GM18951 (cell line): ENCODE measurements around the gene MYH7.
"Not testable (repeated sequence)": the region's sequence is repeated elsewhere in the genome, so short reads cannot be mapped to it uniquely, and the experiment has no call there.

Source experiments
- POLR2A ChIP-seq: IDR thresholded peaks from 4 replicates; pipeline ENCODE4 v1.6.1; 2011; ENCODE audit warnings: mild to moderate bottlenecking; ENCODE audit not compliant: insufficient read length, insufficient read depth; ENCODE audit errors: extremely low read depth
- in situ Hi-C: fragments of 300-500 bp; cut with MboI; formaldehyde crosslinking; loops from one replicate; pipeline ENCODE4 v1.12.0; 2022; ENCODE audit warnings: low sequenced_read_pairs, mixed read lengths, inconsistent platforms; ENCODE audit not compliant: unreplicated experiment

The MYH7 gene

DNA sequence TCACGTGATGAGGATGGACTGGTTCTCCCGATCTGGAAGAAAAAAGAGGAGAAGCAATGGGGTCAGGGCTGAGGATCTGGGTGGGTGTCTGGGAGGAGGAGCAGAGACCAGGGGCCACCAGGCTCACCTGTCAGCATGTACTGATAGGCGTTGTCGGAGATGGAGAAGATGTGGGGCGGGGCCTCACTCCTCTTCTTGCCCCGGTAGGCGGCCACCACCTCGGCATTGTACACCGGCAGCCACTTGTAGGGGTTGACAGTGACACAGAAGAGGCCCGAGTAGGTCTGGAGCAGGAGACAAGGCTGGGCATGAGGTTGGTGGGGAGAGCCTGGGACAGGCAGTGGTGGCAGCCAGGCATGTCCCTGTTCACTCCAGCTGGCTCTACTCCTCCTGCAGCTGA lies 30.4 kb downstream of the MYH7 start:
- in situ Hi-C loops, result no loop called here
- TF ChIP-seq POLR2A, result no peak

DNA sequence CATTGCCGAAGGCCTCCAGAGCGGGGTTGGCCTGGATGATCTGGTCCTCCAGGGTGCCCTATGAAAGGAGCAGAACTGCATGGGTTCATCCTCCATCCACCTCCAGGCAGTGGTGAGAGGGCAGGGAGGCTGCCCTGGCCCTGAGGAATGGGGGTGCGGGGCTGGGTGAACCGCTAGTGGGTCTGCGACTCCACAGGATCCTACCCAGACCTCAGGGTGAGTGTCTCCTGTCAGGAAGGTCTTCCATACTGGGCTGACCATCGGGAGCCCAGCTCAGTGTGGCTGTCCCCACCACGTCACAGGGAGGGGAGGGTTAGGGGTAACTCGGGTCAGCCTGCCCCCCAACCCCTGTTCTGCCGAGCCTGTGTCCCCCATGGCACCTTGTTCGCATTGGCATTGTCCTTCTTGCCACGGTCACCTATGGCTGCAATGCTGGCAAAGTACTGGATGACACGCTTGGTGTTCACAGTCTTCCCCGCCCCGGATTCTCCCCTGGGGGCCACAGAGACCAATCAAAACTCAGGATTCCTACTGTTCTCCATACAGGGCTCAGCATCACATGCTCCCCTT lies 31.0 kb downstream of the MYH7 start:
- no peak for TF ChIP-seq POLR2A
- in situ Hi-C loops, result no loop called here

DNA sequence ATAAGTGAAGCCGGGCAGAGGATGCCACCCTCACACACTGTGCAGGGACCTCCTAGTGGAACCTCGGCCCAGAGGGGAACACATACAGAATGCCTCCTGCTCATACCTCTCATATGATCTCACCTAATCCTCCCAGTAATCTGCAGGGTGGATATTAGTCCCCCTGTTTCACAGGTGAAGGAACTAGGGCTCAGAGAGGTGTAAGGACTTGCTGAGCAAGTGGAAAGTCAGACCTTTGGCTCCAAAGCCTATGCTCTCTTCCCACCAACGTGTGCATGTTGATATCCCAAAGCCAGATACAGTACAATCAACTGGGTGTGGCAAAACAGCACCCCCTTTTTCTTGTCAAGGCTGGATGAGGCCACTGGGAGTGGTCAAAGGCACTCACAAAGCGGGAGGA lies 31.6 kb downstream of the MYH7 start:
- no peak for TF ChIP-seq POLR2A
- in situ Hi-C loops, result no loop called here

DNA sequence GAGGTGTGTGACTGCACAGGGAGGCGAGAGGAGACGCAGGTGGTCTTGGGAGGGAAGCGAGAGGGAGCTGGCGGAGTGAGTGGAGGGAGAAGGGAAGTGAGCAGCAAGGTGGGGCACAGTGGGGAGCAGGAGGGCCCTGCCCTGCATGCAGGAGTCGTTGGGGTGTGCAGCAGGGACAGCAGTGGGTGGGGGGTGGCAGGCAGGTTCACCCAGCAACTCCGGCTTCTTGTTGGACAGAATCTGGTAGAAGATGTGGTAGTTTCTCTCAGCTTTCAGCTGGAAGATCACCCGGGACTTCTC lies 32.4 kb downstream of the MYH7 start:
- in situ Hi-C loops, result no loop called here

DNA sequence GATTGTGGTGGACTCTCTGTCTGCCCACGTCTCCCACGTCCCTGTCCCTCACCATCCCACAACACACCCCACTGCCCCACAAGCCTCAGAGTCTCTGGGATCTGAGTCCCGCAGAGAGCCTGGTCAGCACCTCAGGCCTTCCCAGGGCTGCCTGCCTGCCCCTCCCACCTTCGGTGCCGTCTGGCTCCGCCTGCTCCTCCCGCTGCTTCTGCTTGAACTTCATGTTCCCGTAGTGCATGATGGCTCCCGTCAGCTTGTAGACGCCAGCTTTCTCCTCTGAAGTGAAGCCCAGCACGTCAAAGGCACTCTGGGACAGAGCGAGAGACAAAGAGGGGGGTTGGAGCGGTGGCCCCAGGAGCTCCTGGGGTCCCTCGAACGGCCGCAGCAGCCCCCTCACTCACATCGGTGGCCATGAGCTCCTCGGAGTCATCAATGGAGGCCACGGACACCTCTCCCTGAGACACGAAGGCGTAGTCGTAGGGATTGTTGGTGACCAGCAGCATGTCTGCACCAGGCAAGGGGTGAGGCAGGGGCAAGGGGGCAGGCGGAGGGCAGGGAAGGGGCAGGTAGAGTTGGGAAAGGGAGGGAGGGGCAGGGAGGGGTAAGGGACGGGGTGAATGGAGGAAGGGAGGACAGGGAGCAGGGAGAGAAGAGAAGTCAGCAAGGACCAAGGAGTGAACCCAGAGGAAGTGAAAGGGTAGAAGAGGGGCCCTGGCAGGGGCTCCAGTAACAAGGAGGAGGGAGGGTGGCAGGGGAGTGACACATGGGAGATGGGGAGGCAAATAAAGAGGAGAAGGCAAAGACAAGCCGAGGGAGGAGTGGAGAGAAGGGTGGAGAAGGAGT lies 32.9 kb downstream of the MYH7 start:
- in situ Hi-C loops, result no loop called here
- TF ChIP-seq POLR2A, result no peak

More for the DNA sequence above, 32.4 kb downstream of the MYH7 start:
- TF ChIP-seq POLR2A, result no peak

DNA sequence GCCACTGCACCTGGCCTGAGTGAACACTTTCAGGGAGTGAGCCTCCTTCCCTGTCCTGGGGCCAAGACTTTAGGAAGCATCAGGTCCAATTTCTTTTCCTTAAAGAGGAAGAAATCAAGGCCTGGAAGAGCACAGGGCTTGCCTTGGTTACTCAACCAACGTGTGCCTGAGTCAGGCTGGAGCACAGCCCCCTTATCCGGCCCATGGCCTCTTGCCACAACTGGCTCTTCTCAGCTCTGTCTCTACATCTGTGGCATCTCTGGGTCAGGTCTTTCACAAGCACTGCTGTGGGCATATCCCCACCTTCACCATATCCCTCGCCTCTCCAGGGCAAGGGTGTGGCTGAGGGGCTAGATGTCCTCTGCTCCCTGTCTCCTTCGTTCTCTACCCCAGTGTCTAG lies 34.2 kb downstream of the MYH7 start:
- no peak for TF ChIP-seq POLR2A
- in situ Hi-C loops, result no loop called here

DNA sequence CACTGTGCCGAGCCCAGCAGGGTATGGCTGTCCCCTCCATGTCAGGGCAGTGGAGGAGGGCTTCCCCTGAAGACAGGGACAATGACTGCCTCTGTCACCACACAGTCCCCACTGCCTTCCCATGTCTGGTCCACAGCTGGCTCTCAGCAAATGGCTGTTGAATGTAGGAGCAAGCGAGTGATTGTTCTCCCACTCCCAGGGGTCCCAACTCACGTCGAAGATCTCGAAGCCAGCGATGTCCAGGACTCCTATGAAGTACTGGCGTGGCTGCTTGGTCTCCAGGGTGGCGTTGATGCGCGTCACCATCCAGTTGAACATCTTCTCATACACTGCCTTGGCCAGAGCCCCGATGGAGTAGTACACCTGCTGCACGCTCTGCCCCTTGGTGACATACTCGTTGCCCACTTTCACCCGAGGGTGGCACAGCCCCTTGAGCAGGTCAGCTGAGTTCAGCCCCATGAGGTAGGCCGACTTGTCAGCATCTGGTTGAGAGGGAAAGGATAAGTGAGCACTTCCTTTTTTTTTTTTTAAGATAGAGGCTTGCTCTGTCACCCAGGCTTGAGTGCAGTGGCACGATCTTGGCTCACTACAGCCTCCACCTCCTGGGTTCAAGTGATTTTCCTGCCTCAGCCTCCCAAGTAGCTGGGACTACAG lies 34.8 kb downstream of the MYH7 start:
- in situ Hi-C loops, result not testable (repeated sequence)

DNA sequence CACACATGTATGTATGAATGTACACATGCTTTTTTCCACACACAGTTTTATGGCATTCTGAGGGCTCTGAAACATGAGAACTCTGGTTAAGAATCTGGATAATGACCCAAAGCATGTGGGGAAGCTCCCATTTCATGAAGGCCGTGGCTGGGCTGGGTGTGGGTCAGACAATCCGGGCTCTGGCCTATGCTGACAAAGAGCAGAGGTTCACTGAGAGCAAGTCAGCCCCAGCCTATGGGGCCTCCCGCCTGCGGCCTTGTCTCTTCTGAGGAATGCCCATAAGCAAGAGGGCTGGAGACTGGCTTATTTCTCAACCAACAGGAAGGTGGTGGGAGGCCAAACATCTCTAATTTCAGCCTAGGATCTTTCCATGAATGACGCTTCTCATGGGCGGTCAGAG lies 35.9 kb downstream of the MYH7 start:
- in situ Hi-C loops, result no loop called here
- no peak for TF ChIP-seq POLR2A

DNA sequence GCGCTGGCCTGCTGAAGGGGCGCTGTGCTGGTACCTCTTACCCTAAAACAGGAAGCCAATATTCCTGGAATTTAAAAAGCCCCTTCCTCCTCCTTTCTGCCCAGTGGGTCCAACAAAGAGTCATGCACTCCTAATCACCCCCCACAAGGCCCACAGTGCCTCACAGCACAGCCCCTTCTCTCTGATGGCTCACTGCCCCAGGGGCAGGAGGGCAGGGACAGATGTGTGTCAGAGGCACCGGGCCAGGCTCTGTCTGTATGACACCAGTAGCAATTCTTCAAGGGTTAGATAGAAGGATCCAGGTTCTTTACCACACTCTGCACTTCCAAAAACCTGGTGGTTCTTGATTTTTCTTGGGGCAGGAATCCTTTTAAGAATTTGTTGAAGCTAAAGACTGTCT lies 36.3 kb downstream of the MYH7 start:
- in situ Hi-C loops, result no loop called here

DNA sequence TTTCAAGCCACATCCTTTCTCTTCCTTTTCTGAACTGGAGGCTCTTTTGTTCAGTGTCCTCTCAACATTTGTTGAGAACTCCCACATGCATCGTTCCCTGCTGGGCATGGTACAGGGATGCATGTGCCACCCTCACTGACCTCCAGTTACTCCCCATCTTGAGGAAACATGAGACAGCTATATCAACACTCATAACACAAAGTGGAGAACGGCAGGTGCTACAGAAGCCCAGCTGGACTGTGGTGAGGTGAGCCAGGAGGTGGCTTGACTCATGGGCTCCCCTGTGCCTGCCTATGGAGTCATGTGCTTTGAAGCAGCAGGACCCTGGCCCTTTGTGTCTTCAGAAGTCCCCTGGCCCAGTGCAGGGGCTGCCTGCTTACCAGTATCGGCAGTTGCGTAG lies 37.1 kb downstream of the MYH7 start:
- in situ Hi-C loops, result no loop called here
- TF ChIP-seq POLR2A, result no peak

More for the DNA sequence above, 36.3 kb downstream of the MYH7 start:
- no peak for TF ChIP-seq POLR2A

DNA sequence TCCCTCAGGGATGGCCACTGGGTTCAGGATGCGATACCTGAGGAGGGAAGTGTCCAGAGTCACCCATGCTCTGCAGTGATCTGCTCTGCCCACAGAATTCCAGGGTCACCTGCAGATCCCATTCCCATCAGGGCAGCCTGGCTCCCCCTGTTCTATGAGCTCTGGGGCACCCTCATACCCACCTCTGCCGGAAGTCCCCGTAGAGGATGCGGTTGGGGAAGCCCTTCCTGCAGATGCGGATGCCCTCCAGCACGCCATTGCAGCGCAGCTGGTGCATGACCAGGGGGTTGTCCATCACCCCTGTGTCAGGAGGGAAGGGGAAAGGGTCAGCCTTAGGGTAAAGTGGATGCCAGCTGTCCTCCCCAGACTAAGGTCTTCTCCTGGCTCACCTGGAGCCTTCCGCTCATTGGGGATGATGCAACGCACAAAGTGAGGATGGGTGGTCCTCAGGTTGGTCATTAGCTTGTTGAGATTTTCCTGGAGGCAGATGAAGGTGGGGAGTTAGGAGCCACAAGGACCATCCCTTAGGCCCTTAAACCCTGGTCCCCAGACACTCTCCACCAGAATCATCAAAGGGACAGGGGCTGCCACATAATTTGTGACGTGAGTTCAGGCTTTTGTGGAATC lies 38.6 kb downstream of the MYH7 start:
- in situ Hi-C loops, result no loop called here

DNA sequence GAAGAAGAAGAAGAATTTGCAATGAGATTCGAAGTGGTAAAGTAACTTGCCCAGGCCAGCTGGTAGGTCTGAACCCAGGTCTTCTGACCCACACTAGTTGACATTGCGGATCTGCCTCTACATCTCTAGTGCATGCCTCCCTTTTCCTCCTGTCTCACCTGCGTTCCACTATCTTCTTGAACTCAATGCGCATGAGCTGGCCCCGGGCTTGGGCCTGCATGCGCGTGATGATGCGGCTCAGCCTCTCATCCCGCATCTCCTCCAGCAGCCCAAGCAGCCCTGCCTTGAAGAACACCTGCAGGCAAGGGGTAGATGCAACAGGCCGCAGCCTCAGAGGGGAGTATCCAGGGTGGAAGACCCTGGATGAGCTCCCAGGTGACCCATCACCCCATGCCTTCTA lies 39.3 kb downstream of the MYH7 start:
- in situ Hi-C loops, result no loop called here
- TF ChIP-seq POLR2A, result no peak

More for the DNA sequence above, 38.6 kb downstream of the MYH7 start:
- TF ChIP-seq POLR2A, result no peak

DNA sequence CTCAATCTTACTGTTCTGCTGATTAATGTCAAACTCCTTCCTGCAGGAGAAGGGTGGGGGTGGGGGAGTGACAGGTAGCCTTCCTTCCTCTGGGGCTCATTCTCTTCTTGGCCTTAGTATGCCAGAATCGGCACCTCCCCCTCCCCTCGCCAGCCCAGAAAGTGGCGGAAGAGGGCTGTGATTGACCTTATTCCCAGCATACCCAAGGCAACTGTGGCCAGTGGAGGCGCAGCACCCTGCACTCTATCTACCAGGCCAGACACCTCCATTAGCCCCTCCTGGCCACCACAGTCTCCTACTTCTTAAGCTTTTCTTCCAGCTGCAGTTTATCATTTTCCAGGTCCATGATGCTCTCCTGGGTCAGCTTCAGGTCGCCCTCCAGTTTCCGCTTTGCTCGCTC lies 42.8 kb downstream of the MYH7 start:
- in situ Hi-C loops, result no loop called here
- no peak for TF ChIP-seq POLR2A

DNA sequence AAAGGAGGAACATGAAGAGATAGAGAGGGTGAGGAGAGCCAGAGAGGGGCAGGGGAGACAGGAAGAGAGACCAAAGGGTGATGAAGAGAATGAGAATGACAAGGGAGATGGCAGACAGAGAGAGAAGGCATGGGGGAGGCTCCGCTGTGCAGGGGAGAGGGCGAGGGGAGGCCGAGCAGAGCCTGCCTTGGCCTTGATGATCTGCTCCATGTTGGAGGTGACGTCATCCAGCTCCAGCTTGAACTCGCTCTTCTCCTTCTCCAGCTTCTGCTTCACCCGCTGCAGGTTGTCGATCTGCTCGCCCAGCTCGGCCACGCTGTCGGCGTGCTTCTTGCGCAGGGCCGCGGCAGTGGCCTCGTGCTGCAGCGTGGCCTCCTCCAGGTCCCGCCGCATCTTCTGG lies 45.6 kb downstream of the MYH7 start:
- in situ Hi-C loops, result not testable (repeated sequence)
